ENCODE results near the gene TNPO3. TPM values are rescaled to one million over a fixed set of nuclear protein-coding genes. Genes with fewer than 3 reads are reported as not detected.

The TNPO3 gene
- total RNA-seq, 1 donor from 2014 or later, result 56.2 TPM

- no peaks in the 10 kb centered on the region for H3K27me3 Mint-ChIP-seq
- POLR2A ChIA-PET, result interaction anchor here (0.6 to 4.6 kb wide), 10 partner anchors 9 to 208 kb away, joined by 3 to 45 read pairs (median 4); partner anchors contain the start of genes KCP and TSPAN33
These were observed 117.0 kb downstream of the TNPO3 start, which contains the start of gene IRF5 for GRCh38 chr7:128937647-128938543. Gene IRF5 (plus strand): TSS chr7:128937927. CDS start chr7:128942082, 4,155 bp downstream.

GRCh38 chr7:128937271-128937646, 117.7 kb downstream of the TNPO3 start:
- no peak for TF ChIP-seq CTCF (IDR thresholded peaks at IDR 0.05)
- DNase-seq (no peak), ATAC-seq (ENCODE audit: low read depth) (no peak)
- H3K27ac Mint-ChIP-seq, result peak overlapping the region; percentile 94
- POLR2A ChIA-PET, result interaction anchor here (0.6 to 4.6 kb wide), 10 partner anchors 8 to 208 kb away, joined by 3 to 45 read pairs (median 4); partner anchors contain the start of genes KCP and TSPAN33
- no peaks in the 10 kb centered on the region for H3K9me3 Mint-ChIP-seq
- peaks cover 25% of the 10 kb centered on the region for H3K36me3 Mint-ChIP-seq (ENCODE audit: low read depth)
- peak overlapping the region; percentile 97 for H3K4me3 Mint-ChIP-seq
- CTCF ChIA-PET, result interaction anchor here (0.6 to 1.0 kb wide), 2 partner anchors 11 to 127 kb away, joined by 3 to 5 read pairs; no protein-coding TSS in a partner anchor
- H3K27me3 Mint-ChIP-seq, result no peaks in the 10 kb centered on the region
- H3K4me1 Mint-ChIP-seq, result peaks cover 79% of the 10 kb centered on the region
- intact Hi-C loops (cut with micrococcal nuclease), result loop anchor here (5.0 to 10.0 kb wide), 2 partner anchors 145 to 678 kb away; partner anchors contain the start of genes CCDC136 and NRF1

More at GRCh38 chr7:128937647-128938543, 117.0 kb downstream of the TNPO3 start, which contains the start of gene IRF5:
- Mint-ChIP-seq H3K36me3 (ENCODE audit: low read depth) (peaks cover 28% of the 10 kb centered on the region), H3K4me3 (peak within 1 kb of the TSS; percentile 97), H3K9me3 (no peaks in the 10 kb centered on the region), H3K27ac (peak within 1 kb of the TSS; percentile 94), H3K4me1 (peaks cover 77% of the 10 kb centered on the region)
- ATAC-seq (ENCODE audit: low read depth) (peak; percentile 1), DNase-seq (peak; percentile 58)
- intact Hi-C loops (cut with micrococcal nuclease), result loop anchor here (5.0 to 10.0 kb wide), 2 partner anchors 146 to 677 kb away; partner anchors contain the start of genes CCDC136 and NRF1
- CTCF ChIA-PET, result interaction anchor here (0.6 to 1.0 kb wide), 2 partner anchors 10 to 126 kb away, joined by 3 to 5 read pairs; no protein-coding TSS in a partner anchor
- no peak for TF ChIP-seq CTCF (IDR thresholded peaks at IDR 0.05)

- TF ChIP-seq CTCF (IDR thresholded peaks at IDR 0.05), result no peak
- peaks cover 20% of the 10 kb centered on the region for H3K36me3 Mint-ChIP-seq (ENCODE audit: low read depth)
- no peaks in the 10 kb centered on the region for H3K27me3 Mint-ChIP-seq
- intact Hi-C loops (cut with micrococcal nuclease), result loop anchor here (5.0 to 10.0 kb wide), 2 partner anchors 144 to 678 kb away; partner anchors contain the start of genes CCDC136 and NRF1
- no peaks in the 10 kb centered on the region for H3K9me3 Mint-ChIP-seq
- H3K4me3 Mint-ChIP-seq, result peak overlapping the region; percentile 97
- ATAC-seq (ENCODE audit: low read depth), result no peak
- DNase-seq, result no peak
- ChIA-PET CTCF (interaction anchor here (1.5 kb wide), 1 partner anchor 34 kb away, joined by 3 read pairs; no protein-coding TSS in a partner anchor), POLR2A (interaction anchor here (0.6 to 4.6 kb wide), 6 partner anchors 8 to 209 kb away, joined by 3 to 45 read pairs (median 6); partner anchors contain the start of gene TSPAN33)
- H3K27ac Mint-ChIP-seq, result peak overlapping the region; percentile 94
- peaks cover 75% of the 10 kb centered on the region for H3K4me1 Mint-ChIP-seq
These were observed 118.1 kb downstream of the TNPO3 start for GRCh38 chr7:128936798-128937197.

DNA sequence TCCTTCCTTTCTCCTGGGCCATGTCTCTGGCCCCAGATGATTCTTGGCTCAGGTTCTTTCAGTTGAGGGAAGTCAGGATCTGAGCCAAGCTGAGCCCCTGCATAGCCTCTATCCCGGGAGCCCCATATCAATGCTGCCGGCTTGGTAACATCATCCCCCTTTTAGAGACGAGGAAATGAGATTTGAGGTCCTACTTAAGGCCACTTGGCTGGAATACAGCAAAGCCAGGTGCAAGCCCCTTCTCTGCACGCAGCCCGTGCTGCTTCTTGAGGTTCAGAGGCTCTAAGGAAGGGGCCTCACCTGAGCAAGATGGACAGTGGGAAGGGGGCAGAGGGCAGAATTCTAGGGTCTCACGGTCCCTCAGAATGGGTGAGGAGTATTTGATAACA, 119.6 kb downstream of the TNPO3 start:
- CTCF ChIA-PET, result interaction anchor here (0.5 to 1.5 kb wide), 2 partner anchors 32 to 918 kb away, joined by 3 read pairs; no protein-coding TSS in a partner anchor
- ATAC-seq (ENCODE audit: low read depth) (no peak), DNase-seq (no peak)
- Mint-ChIP-seq H3K4me1 (peaks cover 60% of the 10 kb centered on the region), H3K27me3 (no peaks in the 10 kb centered on the region), H3K27ac (peak overlapping the region; percentile 79), H3K36me3 (ENCODE audit: low read depth) (peaks cover 7% of the 10 kb centered on the region), H3K4me3 (peak overlapping the region; percentile 65), H3K9me3 (no peaks in the 10 kb centered on the region)
- intact Hi-C loops (cut with micrococcal nuclease), result loop anchor here (5.0 to 10.0 kb wide), 2 partner anchors 143 to 679 kb away; partner anchors contain the start of genes CCDC136 and NRF1
- TF ChIP-seq CTCF (IDR thresholded peaks at IDR 0.05), result no peak
- POLR2A ChIA-PET, result interaction anchor here (0.6 to 2.6 kb wide), 7 partner anchors 19 to 211 kb away, joined by 3 to 12 read pairs (median 5); no protein-coding TSS in a partner anchor

All from activated B cell treated with CpG ODN at 0.5 μM for 24 hours (primary cell).